K562 (cell line): Measurements from ENCODE around the gene SCYL1. TPM values are rescaled to one million over a fixed set of nuclear protein-coding genes. Genes with fewer than 3 reads are reported as not detected.

Experiments
- CHAMP1 ChIP-seq: fragments of 450-650 bp; IDR thresholded peaks from 2 replicates; pipeline ENCODE4 v1.6.1; 2016; ENCODE audit warnings: mild to moderate bottlenecking
- E2F4 ChIP-seq: sonication (generic); formaldehyde crosslinking; IDR thresholded peaks from 2 replicates; pipeline ENCODE4 v1.8.0; 2022; ENCODE audit warnings: mild to moderate bottlenecking, low read depth, missing genetic modification reagents
- FOXA1 ChIP-seq: fragments of 450-650 bp; IDR thresholded peaks from 2 replicates; pipeline ENCODE4 v1.6.1; 2016; ENCODE audit warnings: mild to moderate bottlenecking, borderline replicate concordance
- HEY1 ChIP-seq: fragments of 250-450 bp; sonication (Bioruptor Pico); IDR thresholded peaks from 2 replicates; pipeline ENCODE4 v1.5.0; 2020; ENCODE audit warnings: mild to moderate bottlenecking, moderate library complexity, borderline replicate concordance
- KAT7 ChIP-seq: sonication (generic); formaldehyde crosslinking; IDR thresholded peaks from 2 replicates; pipeline ENCODE4 v1.8.0; 2022; ENCODE audit warnings: missing genetic modification reagents, mild to moderate bottlenecking, borderline replicate concordance
- MCM7 ChIP-seq, 2 experiments: fragments of 450-650 bp; IDR thresholded peaks; 2 replicates each; pipeline ENCODE4 v1.6.1; 2016 to 2018
- MECOM ChIP-seq: fragments of 250-450 bp; sonication (Bioruptor Pico); IDR thresholded peaks from 2 replicates; pipeline ENCODE4 v1.8.0; 2022; ENCODE audit warnings: inconsistent platforms
- MTA1 ChIP-seq: fragments of 450-650 bp; IDR thresholded peaks from 2 replicates; pipeline ENCODE4 v1.6.1; 2017; ENCODE audit warnings: borderline replicate concordance
- NCOA2 ChIP-seq, 2 experiments: fragments of 450-650 bp; IDR thresholded peaks; 2 replicates each; pipeline ENCODE4 v1.6.1; 2018; ENCODE audit warnings: mild to moderate bottlenecking in 2 of 2, moderate library complexity in 1 of 2; ENCODE audit not compliant: partially characterized antibody in 2 of 2
- NR0B1 ChIP-seq: fragments of 450-650 bp; IDR thresholded peaks from one replicate; pipeline ENCODE4 v1.6.1; 2018; ENCODE audit warnings: mild to moderate bottlenecking, moderate library complexity; ENCODE audit not compliant: partially characterized antibody
- SIN3B ChIP-seq: fragments of 450-650 bp; IDR thresholded peaks from 2 replicates; pipeline ENCODE4 v1.6.1; 2017; ENCODE audit warnings: low read depth, mild to moderate bottlenecking, moderate library complexity
- SRSF7 ChIP-seq: fragments of 200-400 bp; formaldehyde crosslinking; optimal IDR thresholded peaks from 2 replicates; pipeline ENCODE3; 2017; ENCODE audit warnings: mild to moderate bottlenecking, low read depth, low read length
- STAG1 ChIP-seq: sonication (generic); formaldehyde crosslinking; IDR thresholded peaks from 2 replicates; pipeline ENCODE4 v1.5.0; 2020; ENCODE audit warnings: missing genetic modification reagents, borderline replicate concordance
- TCF7L2 ChIP-seq: fragments of 150-350 bp; IDR thresholded peaks from 2 replicates; pipeline ENCODE4 v1.6.1; 2016; ENCODE audit warnings: low read depth, mild to moderate bottlenecking, low read length, moderate library complexity
- TOE1 ChIP-seq, 2 experiments: fragments of 450-650 bp in 1 of 2; sonication (generic) in 1 of 2; formaldehyde crosslinking in 1 of 2; IDR thresholded peaks; 2 replicates each; pipeline versions ENCODE4 v1.7.1 to v1.8.0; 2016 to 2022; ENCODE audit warnings: borderline replicate concordance in 2 of 2, mild to moderate bottlenecking in 2 of 2, antibody characterized with exemption in 1 of 2, inconsistent platforms in 1 of 2, low read depth in 1 of 2, missing genetic modification reagents in 1 of 2, moderate library complexity in 1 of 2
- TRIM28 ChIP-seq: fragments of 450-650 bp; IDR thresholded peaks from 2 replicates; pipeline ENCODE4 v1.6.1; 2017
- ZFP1 ChIP-seq: fragments of 450-650 bp; formaldehyde crosslinking; IDR thresholded peaks from 2 replicates; pipeline ENCODE4 v1.4.0; 2020; ENCODE audit warnings: mild to moderate bottlenecking, mixed read lengths
- ZFX ChIP-seq: sonication (generic); formaldehyde crosslinking; IDR thresholded peaks from 2 replicates; pipeline ENCODE4 v1.8.0; 2022; ENCODE audit warnings: mild to moderate bottlenecking, missing genetic modification reagents, moderate library complexity
- ZNF274 ChIP-seq: IDR thresholded peaks from 2 replicates; pipeline ENCODE4 v1.6.1; 2011; ENCODE audit warnings: low read depth, mild to moderate bottlenecking, low read length, moderate library complexity, borderline replicate concordance
- ZNF507 ChIP-seq: conservative IDR thresholded peaks from 2 replicates; pipeline ENCODE4 v1.6.1; 2017; ENCODE audit warnings: missing genetic modification characterization, missing compliant biosample characterization
- ZNF586 ChIP-seq: fragments of 450-650 bp; formaldehyde crosslinking; conservative IDR thresholded peaks from 2 replicates; pipeline ENCODE4 v1.4.0; 2020; ENCODE audit warnings: mild to moderate bottlenecking, moderate library complexity
- polyA plus RNA-seq, 8 experiments: library from polyadenylated mRNA; depleted of rRNA in 4 of 8; stranded (reverse) in 5 of 8; unstranded in 3 of 8; fragments of >200 nt; fragmentation: Nextera tagmentation in 2 of 8; fragmentation: Illumina TruSeq in 1 of 8; extraction: Ambion mirVana in 2 of 8; extraction: Trizol in 1 of 8; gene quantifications; 2 replicates each; pipeline versions ENCODE4 v1.2.1 to v1.2.3, GENCODE V29; 2011 to 2014; ENCODE audit warnings: inconsistent platforms in 1 of 8, missing spikeins in 1 of 8
- total RNA-seq, 7 experiments: library from RNA; depleted of rRNA in 6 of 7; stranded (reverse); fragments of >200 nt in 6 of 7; fragmentation: Illumina TruSeq in 2 of 7; extraction: Trizol in 2 of 7; gene quantifications; 2 replicates each; pipeline versions ENCODE4 v1.2.1 to v1.2.3, GENCODE V29; 2011 to 2021; ENCODE audit warnings: low replicate concordance in 1 of 7
- TF ChIP-seq, protein P1 (sequence below): sonication (generic); formaldehyde crosslinking; IDR thresholded peaks from 2 replicates; pipeline ENCODE4 v1.8.0; 2022; ENCODE audit warnings: mild to moderate bottlenecking, missing genetic modification reagents

Gene SCYL1
- total and polyA plus RNA-seq, 9 of the 15 experiments (the other 6 are each of a cell fraction or from before 2014, with no cell fraction given): 1.9 to 145 (median 57.6) TPM

GRCh38 chr11:65574811-65575567, 50.1 kb downstream of the SCYL1 start (continued):
- no peak for TF ChIP-seq KAT7 (CRISPR knock-in tag)
- TF ChIP-seq, protein P1, sequence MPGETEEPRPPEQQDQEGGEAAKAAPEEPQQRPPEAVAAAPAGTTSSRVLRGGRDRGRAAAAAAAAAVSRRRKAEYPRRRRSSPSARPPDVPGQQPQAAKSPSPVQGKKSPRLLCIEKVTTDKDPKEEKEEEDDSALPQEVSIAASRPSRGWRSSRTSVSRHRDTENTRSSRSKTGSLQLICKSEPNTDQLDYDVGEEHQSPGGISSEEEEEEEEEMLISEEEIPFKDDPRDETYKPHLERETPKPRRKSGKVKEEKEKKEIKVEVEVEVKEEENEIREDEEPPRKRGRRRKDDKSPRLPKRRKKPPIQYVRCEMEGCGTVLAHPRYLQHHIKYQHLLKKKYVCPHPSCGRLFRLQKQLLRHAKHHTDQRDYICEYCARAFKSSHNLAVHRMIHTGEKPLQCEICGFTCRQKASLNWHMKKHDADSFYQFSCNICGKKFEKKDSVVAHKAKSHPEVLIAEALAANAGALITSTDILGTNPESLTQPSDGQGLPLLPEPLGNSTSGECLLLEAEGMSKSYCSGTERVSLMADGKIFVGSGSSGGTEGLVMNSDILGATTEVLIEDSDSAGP (CRISPR knock-in tag): no peak
- no peak for TF ChIP-seq CHAMP1
- no peak for TF ChIP-seq NR0B1
- peak; percentile 71 for TF ChIP-seq MECOM (CRISPR knock-in tag)
- no peak for TF ChIP-seq SRSF7
- no peak for TF ChIP-seq ZNF507
- no peak for TF ChIP-seq HEY1
- peak; percentile 60; the same call in 1 of the 2 replicates for TF ChIP-seq TRIM28
- TF ChIP-seq ZNF274: peak; percentile 21; the same call in 1 of the 2 replicates
- no peak for TF ChIP-seq STAG1 (CRISPR knock-in tag)
- no peak for TF ChIP-seq MCM7 (IDR thresholded peaks at IDR 0.05)
- no peak for TF ChIP-seq TCF7L2
- no peak for TF ChIP-seq ZFP1 (CRISPR knock-in tag)
- no peak for TF ChIP-seq NCOA2 (IDR thresholded peaks at IDR 0.05; ENCODE audit: partially characterized antibody in 2 of 2)
- no peak for TF ChIP-seq FOXA1
- TF ChIP-seq SIN3B: no peak
- peak; percentile 61; the same call in 1 of the 2 replicates for TF ChIP-seq TOE1 (IDR thresholded peaks at IDR 0.05; ENCODE audit: borderline replicate concordance)
- no peak for TF ChIP-seq TOE1 (CRISPR knock-in tag; IDR thresholded peaks at IDR 0.05; ENCODE audit: borderline replicate concordance, low read depth)
- 0 out of 2 replicates have a peak, but pooled peaks have one; percentile 55 for TF ChIP-seq MTA1
- TF ChIP-seq E2F4 (CRISPR knock-in tag): no peak
- no peak; the same call in 1 of the 2 replicates for TF ChIP-seq ZFX (CRISPR knock-in tag)
- TF ChIP-seq ZNF586 (CRISPR knock-in tag): no peak
